NCI-H748 (cell line): ENCODE results near the gene ACSL1.

Experiments
- DNase-seq: peaks from one replicate; lab custom pipeline; 2025; ENCODE audit not compliant: unreplicated experiment; lab: John Stamatoyannopoulos, UW

ACSL1 gene

GRCh38 chr4:184729946-184730345 lies 95.8 kb downstream of the ACSL1 start:
- DNase-seq, result no peak

GRCh38 chr4:184728858-184729257 lies 96.9 kb downstream of the ACSL1 start:
- DNase-seq, result no peak

DNA sequence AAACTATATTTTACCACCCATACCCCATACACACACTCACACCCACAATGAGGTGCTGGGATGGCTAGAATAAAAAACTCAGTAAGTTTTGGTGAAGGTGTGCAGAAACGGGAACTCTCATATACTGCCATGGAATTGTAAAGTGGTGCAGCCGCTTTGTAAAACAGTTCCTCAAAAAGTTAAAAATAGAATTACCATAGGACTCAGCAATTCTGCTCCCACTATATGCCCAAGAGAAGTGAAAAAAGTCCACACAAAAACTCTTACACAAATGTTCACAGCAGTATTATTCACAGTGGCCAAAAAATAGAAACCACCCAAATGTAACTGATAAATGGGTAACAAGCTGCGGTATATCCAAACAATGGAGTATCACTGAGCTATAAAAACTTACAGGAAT lies 98.3 kb downstream of the ACSL1 start:
- DNase-seq, result no peak

DNA sequence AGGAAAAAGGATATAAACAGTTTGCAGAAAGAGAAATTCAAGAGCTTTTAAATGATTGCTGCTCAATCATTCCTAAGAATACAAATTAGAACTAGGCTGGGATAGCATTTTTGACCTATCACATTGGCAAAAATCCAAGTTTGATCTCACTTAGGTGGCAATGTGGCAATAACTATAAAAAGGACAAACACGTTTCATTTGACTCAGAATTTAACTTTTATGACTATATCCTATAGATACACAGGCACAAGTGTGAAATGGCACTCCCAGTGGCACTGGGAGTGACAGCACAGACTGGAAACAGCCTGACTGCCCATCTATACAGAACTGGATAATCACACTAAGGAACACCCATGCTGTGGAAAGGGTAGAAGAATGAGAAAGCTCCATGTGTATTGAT lies 103.0 kb downstream of the ACSL1 start:
- DNase-seq, result no peak

DNA sequence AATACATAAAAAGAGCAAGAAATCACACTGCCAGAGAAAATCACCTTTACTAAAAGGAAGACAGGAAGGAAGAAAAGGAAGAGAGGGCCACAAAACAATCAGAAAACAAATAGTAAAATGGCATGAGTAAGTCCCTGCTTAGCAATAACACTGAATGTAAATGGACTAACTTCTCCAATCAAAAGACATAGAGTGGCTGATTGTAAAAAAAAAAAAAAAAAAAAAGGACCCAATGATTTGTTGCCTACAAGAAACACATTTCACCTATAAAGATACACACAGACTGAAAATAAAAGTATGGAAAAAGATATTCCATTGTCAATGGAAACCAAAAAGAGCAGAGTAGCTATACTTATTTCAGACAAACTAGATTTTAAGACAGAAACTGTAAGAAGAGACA lies 104.5 kb downstream of the ACSL1 start:
- DNase-seq, result no peak

GRCh38 chr4:184719407-184719806 lies 106.4 kb downstream of the ACSL1 start:
- no peak for DNase-seq

GRCh38 chr4:184715526-184715925 lies 110.2 kb downstream of the ACSL1 start:
- DNase-seq, result no peak

GRCh38 chr4:184713887-184714286 lies 111.9 kb downstream of the ACSL1 start:
- no peak for DNase-seq

DNA sequence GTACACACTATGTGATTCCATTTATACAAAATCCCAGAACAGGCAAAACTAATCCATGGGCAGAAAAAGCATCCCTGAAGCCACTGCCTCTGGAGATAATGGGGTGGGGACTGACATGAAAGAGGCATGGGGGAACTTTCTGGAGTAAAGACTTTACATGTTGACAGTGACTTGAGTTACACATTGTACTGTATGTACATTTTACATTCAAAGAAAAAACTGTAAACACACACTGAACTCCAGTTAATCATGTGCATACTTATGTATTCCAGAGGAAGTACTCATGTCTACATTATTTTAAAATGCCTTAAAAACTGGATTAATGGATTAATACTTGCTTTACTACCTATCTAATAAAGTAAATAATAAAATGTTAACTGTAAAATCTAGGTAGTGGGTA lies 113.4 kb downstream of the ACSL1 start:
- DNase-seq, result no peak

DNA sequence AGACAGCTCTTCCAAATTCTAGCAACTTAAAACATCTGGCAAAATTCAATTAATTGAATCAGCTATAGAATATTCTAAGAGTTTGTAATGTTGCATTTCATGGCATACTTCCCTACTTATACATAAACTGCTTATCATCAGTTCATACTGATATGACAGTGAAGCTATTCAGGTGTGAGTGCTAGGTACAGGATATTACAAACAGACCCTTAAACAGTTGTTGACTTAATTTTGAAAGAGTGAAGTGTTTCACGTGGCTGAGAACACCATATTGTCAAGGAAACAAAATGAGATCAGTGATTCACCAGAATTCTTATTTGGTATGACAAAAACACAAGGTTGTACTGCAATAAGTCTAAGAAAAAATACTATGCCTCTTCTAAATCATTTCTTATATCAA lies 119.3 kb downstream of the ACSL1 start:
- no peak for DNase-seq

- DNase-seq, result no peak
Measured at GRCh38 chr4:184705692-184706091, 120.1 kb downstream of the ACSL1 start.
